Activated T-cell treated with anti-CD3 and anti-CD28 coated beads for 48 hours (primary cell): ENCODE data around the gene VSIR.

Source experiments
- DNase-seq: peaks from one replicate; pipeline ENCODE4 v3.0.0-alpha.2; 2020; ENCODE audit warnings: low read depth

The VSIR gene

GRCh38 chr10:71712572-71713134 is 60.7 kb downstream of the VSIR start:
- no peak for DNase-seq

- DNase-seq: no peak
Measured at GRCh38 chr10:71712170-71712569, 61.1 kb downstream of the VSIR start.

GRCh38 chr10:71711052-71711623 is 62.2 kb downstream of the VSIR start:
- DNase-seq: no peak

GRCh38 chr10:71710519-71710918 is 62.8 kb downstream of the VSIR start:
- no peak for DNase-seq

- no peak for DNase-seq
Measured at GRCh38 chr10:71708897-71709882, 64.1 kb downstream of the VSIR start.

DNA sequence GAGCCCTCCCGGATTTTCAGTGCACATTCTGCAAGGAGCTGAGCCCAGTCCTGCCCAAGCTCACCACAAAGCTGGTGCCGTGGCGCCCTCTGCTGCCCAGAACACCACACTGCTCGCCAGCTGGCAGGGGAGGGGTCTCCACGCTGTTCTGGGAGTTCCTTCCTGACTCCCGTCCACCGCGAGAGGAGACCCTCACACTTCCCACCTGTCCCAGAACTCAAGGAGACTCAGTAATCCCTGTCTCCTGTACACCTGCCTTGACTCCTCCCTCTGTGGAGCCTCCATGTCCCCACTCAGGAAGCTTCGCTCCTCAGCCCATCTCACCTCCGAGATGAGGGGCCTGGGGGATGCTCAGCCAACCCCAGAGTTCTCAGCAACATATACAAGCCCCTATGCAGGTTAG is 65.0 kb downstream of the VSIR start:
- peak; percentile 67 for DNase-seq

DNA sequence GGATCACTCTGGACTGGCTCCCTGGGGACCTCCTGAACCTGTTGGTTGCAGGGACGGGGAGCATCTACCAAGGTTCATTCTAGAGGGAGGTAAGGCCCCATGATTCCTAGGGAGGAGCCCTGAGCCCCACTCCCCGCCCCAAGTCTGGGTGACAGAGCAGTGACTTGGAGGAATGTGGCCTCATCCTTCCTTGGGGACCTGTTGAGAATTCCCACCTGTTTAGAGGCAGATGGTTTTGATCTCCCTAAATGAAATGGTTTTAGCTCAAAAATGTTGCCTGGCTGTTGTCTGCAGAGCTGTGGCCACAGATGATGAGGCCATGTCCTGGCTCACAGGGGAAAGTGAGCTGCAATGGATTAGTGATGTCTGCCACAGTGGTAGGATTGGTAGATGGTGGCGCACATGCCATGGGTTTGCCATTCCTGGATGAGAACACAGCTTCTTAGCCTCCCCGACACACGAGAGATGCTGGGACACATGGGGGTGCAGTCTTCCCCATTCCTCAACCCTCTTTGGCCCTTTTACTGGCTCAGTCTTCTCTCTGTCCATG is 66.0 kb downstream of the VSIR start:
- no peak for DNase-seq

DNA sequence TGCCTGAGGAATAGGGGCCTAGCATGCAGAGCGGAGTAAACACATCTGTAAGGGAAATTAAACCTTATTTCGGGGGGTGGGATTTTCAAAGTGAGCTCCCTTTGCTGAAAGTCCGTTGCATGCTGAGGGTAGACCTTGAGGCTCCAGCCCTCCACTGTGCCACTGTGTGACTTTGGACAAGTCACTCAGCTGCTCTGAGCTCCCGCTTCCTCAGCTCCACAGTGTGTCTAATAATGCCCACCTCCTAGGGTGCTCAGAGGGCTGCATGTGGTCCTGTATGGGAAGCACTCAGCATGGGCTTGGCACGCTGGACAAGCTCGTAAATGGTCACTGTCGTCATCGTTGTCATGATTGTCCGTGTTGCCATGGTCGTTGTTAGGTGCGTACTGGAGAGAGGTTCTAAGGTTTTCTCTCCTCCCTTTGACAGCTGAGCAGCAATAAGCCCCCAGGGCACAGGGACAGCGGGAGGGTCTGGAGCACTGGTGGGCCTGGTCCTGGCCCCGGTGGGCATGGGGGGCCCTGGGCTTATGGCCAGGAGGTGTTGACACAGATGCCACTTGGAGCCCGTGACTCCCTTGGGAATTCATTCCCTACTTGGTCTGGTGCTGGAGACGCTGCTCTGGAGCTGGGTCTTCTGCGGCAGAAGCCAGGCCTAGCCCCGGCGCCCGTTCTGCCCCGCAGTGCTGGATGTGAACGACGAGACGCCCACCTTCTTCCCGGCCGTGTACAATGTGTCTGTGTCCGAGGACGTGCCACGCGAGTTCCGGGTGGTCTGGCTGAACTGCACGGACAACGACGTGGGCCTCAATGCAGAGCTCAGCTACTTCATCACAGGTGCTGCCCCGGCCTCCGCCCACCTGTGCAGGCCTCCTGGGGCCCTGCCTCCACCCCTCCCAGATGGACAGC is 66.9 kb downstream of the VSIR start:
- no peak for DNase-seq

- DNase-seq: no peak
Measured at GRCh38 chr10:71705582-71705981, 67.7 kb downstream of the VSIR start.

DNA sequence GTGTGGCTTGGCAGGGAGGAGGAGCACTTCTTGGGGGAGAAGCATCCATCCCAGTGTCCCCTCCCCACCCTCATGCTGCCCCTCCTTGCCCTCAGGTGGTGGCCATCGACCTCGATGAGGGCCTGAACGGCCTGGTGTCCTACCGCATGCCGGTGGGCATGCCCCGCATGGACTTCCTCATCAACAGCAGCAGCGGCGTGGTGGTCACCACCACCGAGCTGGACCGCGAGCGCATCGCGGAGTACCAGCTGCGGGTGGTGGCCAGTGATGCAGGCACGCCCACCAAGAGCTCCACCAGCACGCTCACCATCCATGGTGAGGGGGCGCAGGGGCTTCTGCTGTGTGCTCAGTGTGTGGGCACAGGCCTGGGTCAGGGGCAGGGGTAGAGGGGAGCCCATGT is 68.5 kb downstream of the VSIR start:
- no peak for DNase-seq

GRCh38 chr10:71703577-71703976 is 69.7 kb downstream of the VSIR start:
- DNase-seq: no peak

DNA sequence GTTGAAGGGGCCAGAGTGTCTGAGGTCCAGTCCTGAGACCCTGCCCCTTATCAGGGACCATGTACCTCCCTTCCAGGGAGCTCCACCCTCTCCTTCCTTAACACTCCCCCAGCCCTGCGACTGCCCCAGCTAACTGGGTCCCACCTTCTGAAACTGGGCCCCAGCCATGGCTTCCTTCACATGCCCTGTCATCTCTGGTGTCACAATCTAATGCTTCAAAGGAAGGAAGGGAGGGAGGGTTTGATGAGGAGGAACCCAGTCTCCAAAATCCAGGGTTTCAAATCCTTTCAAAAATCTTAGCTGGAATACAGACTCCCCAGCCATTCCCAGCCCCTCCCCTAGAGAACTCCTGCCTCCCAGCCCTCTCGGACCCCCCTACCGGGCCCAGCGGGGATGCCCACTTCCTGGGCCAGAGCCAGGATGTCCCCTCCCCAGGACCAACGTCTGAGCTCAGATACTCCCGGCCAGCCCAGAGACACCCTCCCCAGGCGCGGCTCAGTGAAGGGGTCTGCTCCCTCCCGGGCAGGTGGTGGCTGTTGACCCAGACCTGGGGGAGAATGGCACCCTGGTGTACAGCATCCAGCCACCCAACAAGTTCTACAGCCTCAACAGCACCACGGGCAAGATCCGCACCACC is 71.7 kb downstream of the VSIR start:
- DNase-seq: no peak

DNA sequence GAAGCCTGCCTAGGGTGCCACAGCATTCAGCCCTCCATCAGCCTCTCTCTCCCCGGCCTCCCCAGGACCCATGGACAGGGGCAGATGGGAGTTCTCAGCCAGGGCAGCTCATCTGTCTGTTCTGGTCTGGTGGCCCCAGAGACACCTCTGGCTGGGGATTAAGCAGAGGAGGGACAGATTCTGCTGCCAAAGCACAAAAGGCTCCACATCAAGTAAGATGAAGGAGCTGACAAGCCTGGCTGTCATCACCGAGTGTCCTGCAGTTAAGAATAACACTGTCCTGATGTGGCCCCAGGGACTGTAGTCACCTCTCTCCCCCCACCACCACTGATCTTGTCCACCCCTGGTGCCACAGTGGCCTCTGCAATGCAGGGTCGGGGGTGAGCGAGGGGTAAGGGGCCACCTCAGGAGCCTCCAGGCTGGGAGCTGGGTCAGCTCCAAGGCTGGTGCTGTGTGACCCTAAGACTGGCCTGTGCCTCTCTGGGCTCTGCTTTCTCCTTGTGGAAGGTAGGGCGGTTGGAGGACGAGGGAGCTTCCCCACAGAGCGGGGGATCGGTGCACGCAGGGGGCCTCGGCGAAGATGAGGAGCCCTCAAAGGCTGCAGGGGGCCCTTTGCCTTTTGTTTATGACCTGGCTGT is 72.5 kb downstream of the VSIR start:
- no peak for DNase-seq

- DNase-seq: no peak
Measured at GRCh38 chr10:71698737-71699136, 74.6 kb downstream of the VSIR start.

DNA sequence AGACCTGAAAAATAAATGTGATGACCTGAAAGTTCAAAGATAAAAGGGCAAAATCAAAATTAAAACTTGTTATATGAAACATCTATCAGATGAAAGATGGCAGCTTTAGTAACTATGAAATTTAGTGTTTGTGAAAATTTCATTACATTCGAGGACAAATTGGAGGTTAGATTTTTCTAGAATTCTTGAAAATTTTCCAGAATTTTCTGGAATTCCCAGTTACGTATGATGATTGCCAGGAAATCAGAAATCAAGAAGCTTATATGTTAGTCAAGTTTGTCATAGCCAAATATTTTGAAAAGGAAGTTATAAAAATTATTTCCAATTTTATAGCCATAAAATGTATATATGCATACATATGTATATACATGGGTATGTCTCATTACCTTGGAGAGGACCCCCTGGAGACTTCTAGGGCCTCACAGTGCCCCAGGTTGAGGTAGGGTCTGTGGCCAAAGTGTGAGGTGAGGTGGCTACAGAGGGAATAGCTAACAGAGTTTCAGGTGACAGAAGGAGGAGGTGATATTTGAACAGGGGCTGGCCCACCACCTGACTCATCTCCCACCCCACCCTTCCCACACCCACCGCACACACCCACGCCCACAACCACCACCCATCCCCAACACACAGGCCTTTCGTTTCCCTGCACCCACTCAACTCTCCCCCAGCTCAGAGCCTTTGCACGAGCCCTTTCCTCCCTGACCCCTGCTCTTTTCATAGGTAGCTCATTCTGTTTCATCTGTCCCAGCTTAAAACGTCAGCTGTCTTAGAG is 75.2 kb downstream of the VSIR start:
- DNase-seq: peak; percentile 40
